OCI-LY7 (cell line): ENCODE data around the gene PPFIA4.

Source experiments
- EZH2phosphoT487 ChIP-seq: fragments of 200-600 bp; sonication (generic); IDR thresholded peaks from 2 replicates; pipeline ENCODE4 v1.6.1; 2018; ENCODE audit warnings: low read depth, borderline replicate concordance, mild to moderate bottlenecking, mixed run types, antibody characterized with exemption, low read length, moderate library complexity, mixed read lengths
- TF ChIP-seq, protein P1 (sequence below): fragments of 200-600 bp; sonication (generic); conservative IDR thresholded peaks from 2 replicates; pipeline ENCODE4 v1.5.1; 2014; ENCODE audit warnings: mild to moderate bottlenecking, antibody characterized with exemption, low read length, moderate library complexity, mixed read lengths

GRCh38 chr1:203089001-203089650, 62.8 kb downstream of the PPFIA4 start:
- TF ChIP-seq, protein P1, sequence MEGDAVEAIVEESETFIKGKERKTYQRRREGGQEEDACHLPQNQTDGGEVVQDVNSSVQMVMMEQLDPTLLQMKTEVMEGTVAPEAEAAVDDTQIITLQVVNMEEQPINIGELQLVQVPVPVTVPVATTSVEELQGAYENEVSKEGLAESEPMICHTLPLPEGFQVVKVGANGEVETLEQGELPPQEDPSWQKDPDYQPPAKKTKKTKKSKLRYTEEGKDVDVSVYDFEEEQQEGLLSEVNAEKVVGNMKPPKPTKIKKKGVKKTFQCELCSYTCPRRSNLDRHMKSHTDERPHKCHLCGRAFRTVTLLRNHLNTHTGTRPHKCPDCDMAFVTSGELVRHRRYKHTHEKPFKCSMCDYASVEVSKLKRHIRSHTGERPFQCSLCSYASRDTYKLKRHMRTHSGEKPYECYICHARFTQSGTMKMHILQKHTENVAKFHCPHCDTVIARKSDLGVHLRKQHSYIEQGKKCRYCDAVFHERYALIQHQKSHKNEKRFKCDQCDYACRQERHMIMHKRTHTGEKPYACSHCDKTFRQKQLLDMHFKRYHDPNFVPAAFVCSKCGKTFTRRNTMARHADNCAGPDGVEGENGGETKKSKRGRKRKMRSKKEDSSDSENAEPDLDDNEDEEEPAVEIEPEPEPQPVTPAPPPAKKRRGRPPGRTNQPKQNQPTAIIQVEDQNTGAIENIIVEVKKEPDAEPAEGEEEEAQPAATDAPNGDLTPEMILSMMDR, result no peak
- no peak for TF ChIP-seq EZH2phosphoT487
